ENCODE results near the gene TAF1B.

- TF ChIP-seq CTCF (IDR thresholded peaks at IDR 0.05; ENCODE audit: low read length): no peak
- no peak for TF ChIP-seq EZH2 (IDR thresholded peaks at IDR 0.05; ENCODE audit: borderline replicate concordance, low read length)
Measured at GRCh38 chr2:9945596-9945995, 102.3 kb downstream of the TAF1B start.

Measured in OCI-LY1 (cell line).